Measurements from ENCODE around the gene S100A12. TPM values are rescaled to one million over a fixed set of nuclear protein-coding genes. Genes with fewer than 3 reads are reported as not detected.

S100A12 gene
- total RNA-seq, 4 donors from 2014 or later = 2.6 to 3.2 TPM; not detected in 2

GRCh38 chr1:153361480-153362109, 13.8 kb downstream of the S100A12 start:
- no peak for DNase-seq
- no peaks in the 10 kb centered on the region for H3K36me3 ChIP-seq
- no peak overlapping the region for H3K27ac ChIP-seq
- no peaks in the 10 kb centered on the region for H3K27me3 ChIP-seq
- intact Hi-C loops (cut with DNase I; ENCODE audit: low total_unique reads) = no loop called here
- no peaks in the 10 kb centered on the region for H3K9me3 ChIP-seq
- no peak overlapping the region for H3K4me3 ChIP-seq
- TF ChIP-seq, protein P1, sequence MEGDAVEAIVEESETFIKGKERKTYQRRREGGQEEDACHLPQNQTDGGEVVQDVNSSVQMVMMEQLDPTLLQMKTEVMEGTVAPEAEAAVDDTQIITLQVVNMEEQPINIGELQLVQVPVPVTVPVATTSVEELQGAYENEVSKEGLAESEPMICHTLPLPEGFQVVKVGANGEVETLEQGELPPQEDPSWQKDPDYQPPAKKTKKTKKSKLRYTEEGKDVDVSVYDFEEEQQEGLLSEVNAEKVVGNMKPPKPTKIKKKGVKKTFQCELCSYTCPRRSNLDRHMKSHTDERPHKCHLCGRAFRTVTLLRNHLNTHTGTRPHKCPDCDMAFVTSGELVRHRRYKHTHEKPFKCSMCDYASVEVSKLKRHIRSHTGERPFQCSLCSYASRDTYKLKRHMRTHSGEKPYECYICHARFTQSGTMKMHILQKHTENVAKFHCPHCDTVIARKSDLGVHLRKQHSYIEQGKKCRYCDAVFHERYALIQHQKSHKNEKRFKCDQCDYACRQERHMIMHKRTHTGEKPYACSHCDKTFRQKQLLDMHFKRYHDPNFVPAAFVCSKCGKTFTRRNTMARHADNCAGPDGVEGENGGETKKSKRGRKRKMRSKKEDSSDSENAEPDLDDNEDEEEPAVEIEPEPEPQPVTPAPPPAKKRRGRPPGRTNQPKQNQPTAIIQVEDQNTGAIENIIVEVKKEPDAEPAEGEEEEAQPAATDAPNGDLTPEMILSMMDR (IDR thresholded peaks at IDR 0.05) = no peak
- no peak for TF ChIP-seq POLR2A (IDR thresholded peaks at IDR 0.05)
- H3K4me1 ChIP-seq = no peaks in the 10 kb centered on the region

DNA sequence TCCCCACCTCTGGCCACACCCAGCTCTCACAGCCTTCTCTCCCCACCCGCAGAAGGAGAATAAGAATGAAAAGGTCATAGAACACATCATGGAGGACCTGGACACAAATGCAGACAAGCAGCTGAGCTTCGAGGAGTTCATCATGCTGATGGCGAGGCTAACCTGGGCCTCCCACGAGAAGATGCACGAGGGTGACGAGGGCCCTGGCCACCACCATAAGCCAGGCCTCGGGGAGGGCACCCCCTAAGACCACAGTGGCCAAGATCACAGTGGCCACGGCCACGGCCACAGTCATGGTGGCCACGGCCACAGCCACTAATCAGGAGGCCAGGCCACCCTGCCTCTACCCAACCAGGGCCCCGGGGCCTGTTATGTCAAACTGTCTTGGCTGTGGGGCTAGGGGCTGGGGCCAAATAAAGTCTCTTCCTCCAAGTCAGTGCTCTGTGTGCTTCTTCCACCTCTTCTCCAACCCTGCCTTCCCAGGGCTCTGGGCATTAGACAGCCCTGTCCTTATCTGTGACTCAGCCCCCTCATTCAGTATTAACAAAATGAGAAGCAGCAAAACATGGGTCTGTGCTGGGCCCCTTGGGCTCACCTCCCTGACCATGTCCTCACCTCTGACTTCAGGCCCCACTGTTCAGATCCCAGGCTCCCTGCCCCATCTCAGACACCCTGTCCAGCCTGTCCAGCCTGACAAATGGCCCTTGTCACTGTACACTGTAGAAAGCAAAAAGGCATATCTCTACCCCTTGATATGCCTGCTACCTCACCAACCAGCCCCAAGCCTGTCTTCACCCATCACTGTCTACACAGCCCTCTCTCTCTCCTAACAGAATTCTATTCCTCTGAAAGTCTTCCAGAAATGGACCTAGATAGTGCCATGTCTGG, 14.6 kb downstream of the S100A12 start:
- Histone ChIP-seq H3K4me1 (no peaks in the 10 kb centered on the region), H3K4me3 (no peak overlapping the region), H3K36me3 (no peaks in the 10 kb centered on the region), H3K9me3 (no peaks in the 10 kb centered on the region), H3K27me3 (no peaks in the 10 kb centered on the region), H3K27ac (no peak overlapping the region)
- intact Hi-C loops (cut with DNase I; ENCODE audit: low total_unique reads) = no loop called here
- DNase-seq = no peak
- TF ChIP-seq, protein P1 (IDR thresholded peaks at IDR 0.05) = no peak
- no peak for TF ChIP-seq POLR2A (IDR thresholded peaks at IDR 0.05)

GRCh38 chr1:153360190-153360589, 15.2 kb downstream of the S100A12 start:
- intact Hi-C loops (cut with DNase I; ENCODE audit: low total_unique reads) = no loop called here
- TF ChIP-seq POLR2A (IDR thresholded peaks at IDR 0.05) = no peak
- TF ChIP-seq, protein P1 (IDR thresholded peaks at IDR 0.05) = no peak
- Histone ChIP-seq H3K4me3 (no peak overlapping the region), H3K27ac (no peak overlapping the region), H3K4me1 (no peaks in the 10 kb centered on the region), H3K9me3 (no peaks in the 10 kb centered on the region), H3K27me3 (no peaks in the 10 kb centered on the region), H3K36me3 (no peaks in the 10 kb centered on the region)
- DNase-seq = no peak

GRCh38 chr1:153359241-153359640, 16.2 kb downstream of the S100A12 start:
- no peak overlapping the region for H3K4me3 ChIP-seq
- H3K4me1 ChIP-seq = no peaks in the 10 kb centered on the region
- H3K36me3 ChIP-seq = no peaks in the 10 kb centered on the region
- TF ChIP-seq, protein P1 (IDR thresholded peaks at IDR 0.05) = no peak
- no peak for TF ChIP-seq POLR2A (IDR thresholded peaks at IDR 0.05)
- DNase-seq = no peak
- H3K9me3 ChIP-seq = no peaks in the 10 kb centered on the region
- no peak overlapping the region for H3K27ac ChIP-seq
- intact Hi-C loops (cut with DNase I; ENCODE audit: low total_unique reads) = no loop called here
- no peaks in the 10 kb centered on the region for H3K27me3 ChIP-seq

GRCh38 chr1:153358691-153358975, 16.8 kb downstream of the S100A12 start:
- no peak overlapping the region for H3K4me3 ChIP-seq
- DNase-seq = no peak
- H3K36me3 ChIP-seq = no peaks in the 10 kb centered on the region
- H3K4me1 ChIP-seq = no peaks in the 10 kb centered on the region
- intact Hi-C loops (cut with DNase I; ENCODE audit: low total_unique reads) = no loop called here
- no peaks in the 10 kb centered on the region for H3K9me3 ChIP-seq
- H3K27ac ChIP-seq = no peak overlapping the region
- H3K27me3 ChIP-seq = no peaks in the 10 kb centered on the region
- TF ChIP-seq, protein P1 (IDR thresholded peaks at IDR 0.05) = no peak
- TF ChIP-seq POLR2A (IDR thresholded peaks at IDR 0.05) = no peak
